ENCODE data around the gene HRK. TPM values are rescaled to one million over a fixed set of nuclear protein-coding genes. Genes with fewer than 3 reads are reported as not detected.

Gene HRK
- total RNA-seq, 1 donor from 2014 or later = 3.5 TPM

- no peak overlapping the region for H3K4me3 ChIP-seq (ENCODE audit: low read depth, low read length)
- H3K36me3 ChIP-seq (ENCODE audit: control insufficient read depth, insufficient read depth, low read length) = no peaks in the 10 kb centered on the region
- H3K27me3 ChIP-seq (ENCODE audit: control insufficient read depth, insufficient read depth, low read length) = no peaks in the 10 kb centered on the region
- DNase-seq (ENCODE audit: low read depth) = no peak
- no peak for TF ChIP-seq CTCF (IDR thresholded peaks at IDR 0.05; ENCODE audit: insufficient read depth, low read length, poor library complexity, severe bottlenecking)
Observed at GRCh38 chr12:116808113-116809105, 72.8 kb downstream of the HRK start.

DNA sequence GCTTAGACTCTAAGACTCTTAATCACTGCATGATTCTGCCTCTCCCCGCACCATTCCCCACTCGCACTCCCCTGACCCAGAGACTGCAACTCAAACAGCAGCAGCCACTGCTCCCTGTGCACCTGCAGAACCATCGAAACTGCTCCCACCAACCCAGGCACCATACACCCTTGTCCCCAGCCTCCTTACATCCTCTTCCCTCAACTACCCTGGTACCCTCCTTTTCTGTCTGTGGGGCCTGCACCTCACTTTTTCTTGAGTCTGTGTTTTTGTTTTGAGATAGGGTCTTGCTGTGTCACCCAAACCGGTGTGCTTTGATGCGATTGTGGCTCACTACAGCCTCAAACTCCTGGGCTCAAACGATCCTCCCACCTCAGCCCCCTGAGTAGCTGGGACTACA lies 73.7 kb downstream of the HRK start:
- no peak for TF ChIP-seq CTCF (IDR thresholded peaks at IDR 0.05; ENCODE audit: insufficient read depth, low read length, poor library complexity, severe bottlenecking)

DNA sequence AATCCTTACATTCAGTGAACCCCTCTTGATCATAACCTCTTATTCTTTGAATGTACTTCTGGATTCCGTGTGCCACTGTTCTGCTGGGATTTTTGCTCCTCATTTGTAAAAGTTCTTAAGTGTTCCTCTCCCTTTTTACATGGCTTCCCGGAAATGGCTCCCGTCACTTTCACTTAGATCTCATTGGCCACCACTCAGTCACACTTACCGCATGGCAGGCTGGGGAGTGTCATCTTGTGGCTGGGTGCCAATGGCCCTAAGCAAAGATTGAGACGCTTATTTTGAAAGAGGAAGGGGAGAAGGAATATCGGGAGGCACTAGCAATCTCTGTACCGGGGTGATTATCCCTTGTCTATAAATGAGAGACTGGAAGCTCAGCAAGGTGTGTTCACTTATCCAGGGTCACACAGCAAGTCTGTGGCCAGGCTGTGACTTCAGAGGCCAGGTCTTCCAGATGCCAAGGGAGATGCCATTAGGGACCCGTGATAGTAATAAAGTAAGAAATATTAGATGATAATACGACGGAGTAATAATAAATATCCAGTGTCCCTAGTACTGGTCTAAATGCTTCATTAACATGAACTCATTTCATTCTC lies 74.3 kb downstream of the HRK start:
- no peak for DNase-seq (ENCODE audit: low read depth)
- TF ChIP-seq CTCF (IDR thresholded peaks at IDR 0.05; ENCODE audit: insufficient read depth, low read length, poor library complexity, severe bottlenecking) = no peak
- no peaks in the 10 kb centered on the region for H3K27me3 ChIP-seq (ENCODE audit: control insufficient read depth, insufficient read depth, low read length)
- H3K36me3 ChIP-seq (ENCODE audit: control insufficient read depth, insufficient read depth, low read length) = no peaks in the 10 kb centered on the region
- no peak overlapping the region for H3K4me3 ChIP-seq (ENCODE audit: low read depth, low read length)

More for the DNA sequence above, 73.7 kb downstream of the HRK start:
- Histone ChIP-seq H3K4me3 (ENCODE audit: low read depth, low read length) (no peak overlapping the region), H3K27me3 (ENCODE audit: control insufficient read depth, insufficient read depth, low read length) (no peaks in the 10 kb centered on the region), H3K36me3 (ENCODE audit: control insufficient read depth, insufficient read depth, low read length) (no peaks in the 10 kb centered on the region)
- no peak for DNase-seq (ENCODE audit: low read depth)

Other genes starting within 250 kb of the HRK start
- gene SPRING1, start 143.4 kb downstream of the HRK start, total RNA-seq = 72.8 and 77.0 TPM in 2 replicates
- 8.4 and 16.3 TPM in 2 replicates for gene RNFT2, start 143.1 kb downstream of the HRK start, total RNA-seq
- gene FBXW8, start 29.5 kb upstream of the HRK start, total RNA-seq = 21.0 and 25.4 TPM in 2 replicates
- gene TESC, start 218.0 kb upstream of the HRK start, total RNA-seq = 2.7 and 3.8 TPM in 2 replicates